Esophagus (tissue), 2 donors: ENCODE data around the gene SLC22A7. TPM values are rescaled to one million over a fixed set of nuclear protein-coding genes. Genes with fewer than 3 reads are reported as not detected.
"Not testable (repeated sequence)": the region's sequence is repeated elsewhere in the genome, so short reads cannot be mapped to it uniquely, and the experiment has no call there.

ENCODE experiments used
- H3K27ac ChIP-seq, 2 donors: one replicate each; pipeline ENCODE4 v1.5.1; 2013; ENCODE audit warnings: low read depth in 2 of 2, mild to moderate bottlenecking in 2 of 2, inconsistent platforms in 1 of 2, low read length in 1 of 2, moderate library complexity in 1 of 2
- H3K27me3 ChIP-seq, 2 donors: one replicate each; pipeline ENCODE4 v1.6.1; 2013; ENCODE audit warnings: low read length in 2 of 2, control low read depth in 1 of 2, mild to moderate bottlenecking in 1 of 2; ENCODE audit not compliant: insufficient read depth in 2 of 2, control insufficient read depth in 1 of 2
- H3K36me3 ChIP-seq, 2 donors: one replicate each; pipeline ENCODE4 v1.6.1; 2013; ENCODE audit warnings: low read length in 1 of 2; ENCODE audit not compliant: control insufficient read depth in 2 of 2, insufficient read depth in 2 of 2
- H3K4me1 ChIP-seq, 2 donors: one replicate each; pipeline ENCODE4 v1.6.1; 2013; ENCODE audit warnings: low read length in 1 of 2; ENCODE audit not compliant: control insufficient read depth in 2 of 2, insufficient read depth in 2 of 2
- H3K4me3 ChIP-seq, 2 donors: one replicate each; pipeline ENCODE4 v1.5.1; 2013; ENCODE audit warnings: low read length in 2 of 2, mild to moderate bottlenecking in 2 of 2, low read depth in 1 of 2, moderate library complexity in 1 of 2
- H3K9me3 ChIP-seq, 2 donors: one replicate each; pipeline ENCODE4 v1.6.1; 2013; ENCODE audit warnings: mild to moderate bottlenecking in 2 of 2, low read depth in 1 of 2, low read length in 1 of 2, moderate library complexity in 1 of 2; ENCODE audit not compliant: control insufficient read depth in 2 of 2, insufficient read depth in 1 of 2
- WGBS, 2 donors: extraction: QIAGEN DNeasy Blood & Tissue Kit; methylation state at CpG; one replicate each; pipeline ENCODE4 v1.1.7; 2013; 5-methylcytosine and 5-hydroxymethylcytosine counted together
- polyA plus RNA-seq, 2 donors: library from polyadenylated mRNA; stranded (reverse); fragments of 200-250 nt; gene quantifications; one replicate each; pipeline ENCODE4 v1.2.3, GENCODE V29; 2013
- donor health status: healthy with polysubstance abuse.
- donor health status: Bipolar disorder and iron deficiency.

The SLC22A7 gene
- polyA plus RNA-seq, 2 donors, result not detected

- H3K27ac ChIP-seq, H3K27me3 ChIP-seq, H3K4me1 ChIP-seq, H3K4me3 ChIP-seq, H3K9me3 ChIP-seq: not testable (repeated sequence)
- WGBS, 2 donors, result 96 to 97% methylated on average over 11 of the region's 11 CpGs
- peaks cover 3 to 10% of the 10 kb centered on the region in 2 donors for H3K36me3 ChIP-seq
Observed at GRCh38 chr6:43346243-43346642, 48.2 kb downstream of the SLC22A7 start.

GRCh38 chr6:43347021-43347420 lies 49.0 kb downstream of the SLC22A7 start:
- WGBS, 2 donors, result 81 to 86% methylated on average over 3 of the region's 3 CpGs
- Histone ChIP-seq H3K27ac (no peak overlapping the region), H3K36me3 (peaks cover 3 to 7% of the 10 kb centered on the region in 2 donors), H3K4me1 (no peaks in the 10 kb centered on the region), H3K27me3 (no peaks in the 10 kb centered on the region), H3K4me3 (no peak overlapping the region), H3K9me3 (no peaks in the 10 kb centered on the region)

GRCh38 chr6:43347444-43347843 lies 49.4 kb downstream of the SLC22A7 start:
- Histone ChIP-seq H3K36me3 (peaks cover 3 to 7% of the 10 kb centered on the region in 2 donors), H3K4me1 (no peaks in the 10 kb centered on the region), H3K27ac (no peak overlapping the region), H3K27me3 (no peaks in the 10 kb centered on the region), H3K9me3 (no peaks in the 10 kb centered on the region), H3K4me3 (no peak overlapping the region)
- 89 to 92% methylated on average over 3 of the region's 3 CpGs for WGBS, 2 donors

- H3K27me3 ChIP-seq, H3K27ac ChIP-seq, H3K4me3 ChIP-seq, H3K4me1 ChIP-seq, H3K9me3 ChIP-seq: not testable (repeated sequence)
- peaks cover 0 to 16% of the 10 kb centered on the region in 2 donors for H3K36me3 ChIP-seq
- WGBS, 2 donors, result 89 to 94% methylated on average over 5 of the region's 5 CpGs
Observed at GRCh38 chr6:43351951-43352350, 53.9 kb downstream of the SLC22A7 start.

Other genes with a start within 250 kb of the SLC22A7 start
- 1 to 10 TPM; 5.1 to 5.5 TPM for gene CUL7, start 244.4 kb upstream of the SLC22A7 start, polyA plus RNA-seq
- 10 to 100 TPM; 48.9 to 54.6 TPM for gene MRPL2, start 238.8 kb upstream of the SLC22A7 start, polyA plus RNA-seq
- gene KLC4, start 238.6 kb upstream of the SLC22A7 start, polyA plus RNA-seq, result 10 to 100 TPM in 1 of 2 donors, 1 to 10 TPM in 1; 8.4 to 15.3 TPM
- gene PTK7, start 221.9 kb upstream of the SLC22A7 start, polyA plus RNA-seq, result 10 to 100 TPM; 25.8 to 39.7 TPM
- gene SRF, start 127.0 kb upstream of the SLC22A7 start, polyA plus RNA-seq, result 10 to 100 TPM; 17.1 to 23.7 TPM
- gene CUL9, start 116.1 kb upstream of the SLC22A7 start, polyA plus RNA-seq, result 10 to 100 TPM; 26.6 to 64.9 TPM
- 100 to 1,000 TPM in 1 of 2 donors, 10 to 100 TPM in 1; 62.3 to 115 TPM for gene DNPH1, start 68.8 kb upstream of the SLC22A7 start, polyA plus RNA-seq
- gene TTBK1, start 54.8 kb upstream of the SLC22A7 start, polyA plus RNA-seq, result under 1 TPM; 0.02 TPM
- gene CRIP3, start 10.6 kb downstream of the SLC22A7 start, polyA plus RNA-seq, result 1 to 10 TPM in 1 of 2 donors, under 1 TPM in 1; 0.40 to 1.2 TPM
- 1 to 10 TPM; 3.2 to 4.8 TPM for gene ZNF318, start 71.4 kb downstream of the SLC22A7 start, polyA plus RNA-seq
- 10 to 100 TPM; 13.3 to 40.6 TPM for gene ABCC10, start 129.3 kb downstream of the SLC22A7 start, polyA plus RNA-seq
- gene DLK2, start 157.3 kb downstream of the SLC22A7 start, polyA plus RNA-seq, result 10 to 100 TPM; 11.3 to 18.7 TPM
- gene TJAP1, start 179.3 kb downstream of the SLC22A7 start, polyA plus RNA-seq, result 10 to 100 TPM; 10.5 to 15.1 TPM
- gene LRRC73, start 212.1 kb downstream of the SLC22A7 start, polyA plus RNA-seq, result under 1 TPM; 0.14 to 0.24 TPM
- 10 to 100 TPM; 54.3 to 64.1 TPM for gene YIPF3, start 218.7 kb downstream of the SLC22A7 start, polyA plus RNA-seq
- gene POLR1C, start 218.8 kb downstream of the SLC22A7 start, polyA plus RNA-seq, result 10 to 100 TPM; 21.5 to 38.9 TPM